GM12864 (cell line): Measurements from ENCODE around the gene DLL1.

Source experiments
- DNase-seq: peaks from one replicate; pipeline ENCODE4 v3.0.0-alpha.2; 2011; ENCODE audit warnings: low read depth
- H3K4me3 ChIP-seq: 2 replicates; pipeline ENCODE4 v1.5.1; 2011; ENCODE audit warnings: mild to moderate bottlenecking, low read depth, low read length, control low read depth
- TF ChIP-seq, protein P1 (sequence below): IDR thresholded peaks from 2 replicates; pipeline ENCODE4 v1.5.1; 2011; ENCODE audit warnings: low read depth, mild to moderate bottlenecking, moderate library complexity, low read length, control low read depth, inconsistent platforms; ENCODE audit errors: missing control alignments

Gene DLL1

DNA sequence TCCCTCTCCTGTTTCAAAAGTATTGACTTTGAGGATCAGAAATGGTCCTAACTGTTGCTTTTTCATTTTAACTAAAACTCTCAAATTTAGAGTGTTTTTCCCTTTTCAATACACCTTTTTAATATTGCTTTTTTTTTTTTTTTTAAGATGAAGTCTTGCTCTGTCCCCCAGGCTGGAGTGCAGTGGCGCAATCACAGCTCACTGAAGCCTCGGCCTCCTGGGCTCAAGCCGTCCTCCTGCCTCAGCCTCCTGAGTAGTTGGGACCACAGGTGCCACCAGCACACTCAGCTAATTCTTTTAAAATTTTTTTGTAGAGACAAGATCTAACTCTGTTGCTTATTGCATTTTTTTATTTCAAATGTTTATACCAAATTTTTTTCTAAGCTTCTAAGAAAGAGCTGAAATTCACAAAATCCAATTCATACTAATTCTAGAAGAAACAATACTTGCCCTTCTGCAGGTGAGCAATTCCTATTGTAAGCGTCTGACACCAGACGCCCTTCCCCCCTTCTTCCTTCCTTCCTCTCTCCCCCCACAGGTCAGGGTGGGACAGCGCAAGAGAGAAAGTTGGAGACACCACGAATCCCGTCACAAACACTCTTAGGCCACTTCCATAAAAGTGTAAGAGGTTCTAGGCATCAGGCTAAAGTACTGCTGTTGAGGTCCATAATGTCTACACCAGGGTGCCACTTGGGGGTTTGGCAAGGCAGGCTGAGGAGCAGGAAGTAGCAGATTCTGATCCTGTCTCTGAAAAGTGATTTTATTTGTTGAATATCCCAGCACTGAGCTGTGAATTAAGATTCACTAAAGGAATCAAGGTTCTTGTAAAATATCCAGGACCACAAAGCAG, 12.8 kb downstream of the DLL1 start:
- H3K4me3 ChIP-seq, result no peak overlapping the region
- TF ChIP-seq, protein P1, sequence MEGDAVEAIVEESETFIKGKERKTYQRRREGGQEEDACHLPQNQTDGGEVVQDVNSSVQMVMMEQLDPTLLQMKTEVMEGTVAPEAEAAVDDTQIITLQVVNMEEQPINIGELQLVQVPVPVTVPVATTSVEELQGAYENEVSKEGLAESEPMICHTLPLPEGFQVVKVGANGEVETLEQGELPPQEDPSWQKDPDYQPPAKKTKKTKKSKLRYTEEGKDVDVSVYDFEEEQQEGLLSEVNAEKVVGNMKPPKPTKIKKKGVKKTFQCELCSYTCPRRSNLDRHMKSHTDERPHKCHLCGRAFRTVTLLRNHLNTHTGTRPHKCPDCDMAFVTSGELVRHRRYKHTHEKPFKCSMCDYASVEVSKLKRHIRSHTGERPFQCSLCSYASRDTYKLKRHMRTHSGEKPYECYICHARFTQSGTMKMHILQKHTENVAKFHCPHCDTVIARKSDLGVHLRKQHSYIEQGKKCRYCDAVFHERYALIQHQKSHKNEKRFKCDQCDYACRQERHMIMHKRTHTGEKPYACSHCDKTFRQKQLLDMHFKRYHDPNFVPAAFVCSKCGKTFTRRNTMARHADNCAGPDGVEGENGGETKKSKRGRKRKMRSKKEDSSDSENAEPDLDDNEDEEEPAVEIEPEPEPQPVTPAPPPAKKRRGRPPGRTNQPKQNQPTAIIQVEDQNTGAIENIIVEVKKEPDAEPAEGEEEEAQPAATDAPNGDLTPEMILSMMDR, result no peak
- no peak for DNase-seq

DNA sequence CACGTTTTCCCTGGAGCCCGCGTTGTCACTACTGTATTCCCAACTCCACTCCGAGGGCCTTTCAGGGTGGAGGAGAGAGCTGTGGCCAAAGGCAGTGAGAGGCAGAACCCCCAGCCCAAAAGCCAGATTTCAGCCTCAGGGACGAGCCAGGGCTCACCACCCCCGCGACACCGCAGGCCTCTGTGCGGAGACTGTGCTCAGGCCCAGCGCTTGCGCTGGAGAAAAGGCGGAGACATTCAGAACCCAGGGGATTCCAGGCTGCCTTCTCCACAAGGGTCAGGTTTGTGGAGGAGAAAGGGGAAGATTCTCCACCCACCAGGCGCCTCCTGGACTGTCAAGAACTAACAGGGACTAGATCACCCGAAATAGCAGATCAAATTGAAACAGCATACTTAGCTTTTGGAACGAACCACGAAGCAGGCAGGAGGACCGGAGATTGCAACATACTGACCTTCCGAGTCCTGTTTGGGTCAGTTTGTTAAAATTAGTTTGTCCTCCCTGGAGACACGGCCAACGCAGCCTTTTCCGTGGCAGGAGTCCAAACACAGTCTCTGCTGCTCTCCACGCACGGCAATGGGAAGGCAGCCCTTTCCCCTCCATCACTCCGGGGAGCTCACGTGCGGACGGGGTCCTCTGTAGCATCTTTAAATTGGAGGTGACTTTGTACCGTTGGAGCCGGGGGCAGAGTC, 14.4 kb downstream of the DLL1 start:
- no peak for DNase-seq
- TF ChIP-seq, protein P1, result no peak
- H3K4me3 ChIP-seq, result no peak overlapping the region

DNA sequence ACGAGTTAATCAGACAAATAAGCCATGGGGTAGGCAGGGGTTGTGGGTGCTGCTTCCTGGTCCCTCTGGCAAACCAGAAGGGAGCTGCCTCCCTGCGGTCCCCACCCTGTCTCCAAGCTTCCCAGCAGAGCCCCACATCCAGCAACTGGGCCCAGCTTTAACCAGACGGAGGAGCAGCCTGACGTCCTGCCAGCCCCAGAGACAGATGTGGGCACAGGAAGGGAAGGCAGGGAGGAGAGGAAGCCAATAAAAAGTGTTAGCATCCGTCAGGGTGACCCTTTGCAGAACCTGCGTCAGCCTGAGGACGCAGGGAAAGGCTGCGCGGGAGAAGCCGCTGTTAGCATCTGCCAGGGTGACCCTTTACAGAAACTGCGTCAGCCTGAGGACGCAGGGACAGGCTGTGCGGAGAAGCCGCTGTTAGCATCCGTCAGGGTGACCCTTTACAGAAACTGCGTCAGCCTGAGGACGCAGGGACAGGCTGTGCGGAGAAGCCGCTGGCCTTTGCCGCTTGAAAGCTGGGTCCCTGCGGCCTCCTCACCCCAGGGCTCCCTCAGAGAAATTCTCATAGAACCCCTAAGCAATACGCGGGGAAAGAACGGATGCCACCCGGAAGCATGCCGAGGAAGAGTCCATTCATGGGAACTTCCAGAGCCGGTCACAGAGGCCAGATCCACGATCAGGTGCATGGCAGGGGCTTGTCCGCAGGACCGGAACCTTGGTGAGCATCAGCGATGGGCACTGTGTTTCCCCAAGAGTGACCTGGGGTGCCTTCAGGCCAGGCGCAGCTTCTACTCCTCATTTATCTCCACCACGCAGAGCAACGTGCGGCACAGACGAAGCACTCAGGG, 15.9 kb downstream of the DLL1 start:
- no peak for DNase-seq
- H3K4me3 ChIP-seq, result no peak overlapping the region
- TF ChIP-seq, protein P1, result no peak

DNA sequence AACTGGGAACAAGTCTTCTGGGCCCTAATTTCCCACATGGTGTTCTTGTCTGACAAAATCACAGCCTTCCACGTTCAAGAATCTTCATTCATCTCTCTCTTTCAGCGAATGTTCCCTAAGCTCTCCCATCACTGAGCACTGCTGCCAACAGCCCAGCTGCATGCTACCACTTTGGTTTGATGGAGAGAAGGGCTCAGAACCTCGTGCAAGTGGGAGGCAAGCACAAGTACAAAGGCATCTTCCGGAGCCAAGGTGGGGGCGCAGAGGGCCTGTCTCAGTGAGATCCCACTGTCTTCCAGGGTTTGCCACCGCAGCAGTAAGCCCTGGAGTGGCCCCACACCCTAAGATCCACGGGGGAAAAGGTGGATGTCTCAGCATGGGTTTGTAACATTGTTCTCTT, 17.2 kb downstream of the DLL1 start:
- DNase-seq, result no peak
- no peak overlapping the region for H3K4me3 ChIP-seq
- TF ChIP-seq, protein P1, result no peak

DNA sequence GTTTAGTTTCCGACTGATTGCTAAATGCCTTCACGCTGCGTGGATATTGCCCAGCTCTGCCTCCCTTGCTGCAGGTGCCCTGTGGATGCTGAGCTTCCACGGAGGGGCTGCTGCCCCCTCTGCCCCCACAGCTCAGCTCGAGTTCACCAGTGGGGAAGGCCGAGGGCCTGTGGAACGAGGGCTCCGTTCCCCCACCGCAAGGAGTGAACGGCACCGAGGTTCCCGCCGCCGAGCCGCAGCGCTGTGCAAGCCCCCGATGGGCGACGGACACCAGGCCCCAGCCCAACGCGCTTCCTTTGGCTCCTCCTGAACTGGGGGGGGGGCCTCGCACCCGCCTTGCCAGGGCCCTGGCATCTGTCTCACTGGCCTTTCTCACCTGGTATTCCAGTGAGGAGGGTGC, 17.7 kb downstream of the DLL1 start:
- no peak for DNase-seq
- no peak overlapping the region for H3K4me3 ChIP-seq
- TF ChIP-seq, protein P1, result no peak

DNA sequence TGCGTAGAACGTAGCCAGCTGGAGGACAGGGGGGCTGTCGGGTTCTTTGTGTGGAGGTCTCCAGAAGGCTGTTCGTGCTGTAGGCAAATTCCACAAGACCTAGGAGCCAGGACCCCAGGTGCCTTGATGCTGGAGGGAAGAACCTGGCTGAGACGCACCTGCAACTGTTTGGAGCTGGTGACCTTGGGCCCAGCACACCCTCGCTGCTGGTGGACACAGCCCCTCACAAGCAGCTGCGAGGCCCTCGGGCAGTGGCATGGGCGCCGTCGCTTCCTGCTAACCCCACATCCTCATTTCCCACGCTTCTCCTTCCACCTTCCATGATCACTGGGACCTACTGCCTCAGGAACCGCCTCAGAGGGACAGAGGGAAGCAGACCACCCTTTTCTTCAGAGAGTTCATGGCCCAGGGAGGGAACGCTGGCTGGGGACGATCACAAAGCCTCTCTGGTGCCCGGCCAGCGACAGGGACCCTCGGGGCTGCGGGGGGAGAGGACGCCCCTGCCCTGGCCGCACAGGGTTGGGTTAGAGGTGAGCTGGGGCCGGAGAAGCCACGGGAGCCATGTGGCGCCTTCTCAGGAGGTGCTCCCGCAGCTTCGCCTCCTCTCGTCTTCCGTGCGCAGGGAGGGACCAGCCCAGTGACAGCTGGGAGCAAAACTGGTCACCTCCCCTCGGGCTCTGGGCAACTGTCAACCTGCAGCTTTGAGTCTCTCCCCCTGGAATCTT, 18.4 kb downstream of the DLL1 start:
- no peak for DNase-seq
- H3K4me3 ChIP-seq, result peak overlapping the region; percentile 23
- TF ChIP-seq, protein P1, result no peak
